K562 (cell line): Measurements from ENCODE around the gene TMEM121B. TPM values are rescaled to one million over a fixed set of nuclear protein-coding genes. Genes with fewer than 3 reads are reported as not detected.

Experiments used
- EP400 ChIP-seq: fragments of 450-650 bp; IDR thresholded peaks from 2 replicates; pipeline ENCODE4 v1.6.1; 2017; ENCODE audit warnings: antibody characterized with exemption, mild to moderate bottlenecking, moderate library complexity
- JUN ChIP-seq, 2 experiments: sonication (generic) in 1 of 2; formaldehyde crosslinking in 1 of 2; IDR thresholded peaks; 2 replicates each; pipeline versions ENCODE4 v1.6.1 to v1.8.0; 2012 to 2022; ENCODE audit warnings: borderline replicate concordance in 2 of 2, mild to moderate bottlenecking in 2 of 2, improper control_type of control experiment in 1 of 2, low read depth in 1 of 2, low read length in 1 of 2, missing genetic modification reagents in 1 of 2
- KDM4B ChIP-seq, 2 experiments: fragments of 450-650 bp in 1 of 2; sonication (generic) in 1 of 2; IDR thresholded peaks; 2 replicates each; pipeline ENCODE4 v1.6.1; 2016 to 2017; ENCODE audit warnings: borderline replicate concordance in 2 of 2, antibody characterized with exemption in 1 of 2, low read depth in 1 of 2, mild to moderate bottlenecking in 1 of 2
- SIRT6 ChIP-seq: IDR thresholded peaks from one replicate; pipeline ENCODE4 v1.6.1; 2012; ENCODE audit warnings: low read depth, mild to moderate bottlenecking, control low read depth, inconsistent platforms, low read length, moderate library complexity
- TAL1 ChIP-seq: fragments of 450-650 bp; IDR thresholded peaks from 2 replicates; pipeline ENCODE4 v1.6.1; 2016; ENCODE audit warnings: mild to moderate bottlenecking
- TRIM24 ChIP-seq, 2 experiments: fragments of 450-650 bp; IDR thresholded peaks; 2 replicates each; pipeline ENCODE4 v1.6.1; 2016
- XRCC5 ChIP-seq: fragments of 200-400 bp; formaldehyde crosslinking; IDR thresholded peaks from 2 replicates; pipeline ENCODE4 v1.6.1; 2017; ENCODE audit warnings: low read depth, mild to moderate bottlenecking, low read length
- ZNF324 ChIP-seq: fragments of 250-450 bp; sonication (Bioruptor Pico); IDR thresholded peaks from 2 replicates; pipeline ENCODE4 v1.4.0; 2020; ENCODE audit warnings: mild to moderate bottlenecking
- polyA plus RNA-seq, 8 experiments: library from polyadenylated mRNA; depleted of rRNA in 4 of 8; stranded (reverse) in 5 of 8; unstranded in 3 of 8; fragments of >200 nt; fragmentation: Nextera tagmentation in 2 of 8; fragmentation: Illumina TruSeq in 1 of 8; extraction: Ambion mirVana in 2 of 8; extraction: Trizol in 1 of 8; gene quantifications; 2 replicates each; pipeline versions ENCODE4 v1.2.1 to v1.2.3, GENCODE V29; 2011 to 2014; ENCODE audit warnings: inconsistent platforms in 1 of 8, missing spikeins in 1 of 8
- total RNA-seq, 7 experiments: library from RNA; depleted of rRNA in 6 of 7; stranded (reverse); fragments of >200 nt in 6 of 7; fragmentation: Illumina TruSeq in 2 of 7; extraction: Trizol in 2 of 7; gene quantifications; 2 replicates each; pipeline versions ENCODE4 v1.2.1 to v1.2.3, GENCODE V29; 2011 to 2021; ENCODE audit warnings: low replicate concordance in 1 of 7
- TF ChIP-seq, protein P1 (sequence below): fragments of 200-400 bp; formaldehyde crosslinking; IDR thresholded peaks from 2 replicates; pipeline ENCODE4 v1.6.1; 2017; ENCODE audit warnings: mild to moderate bottlenecking, low read depth, low read length, moderate library complexity
- TF ChIP-seq, protein P2 (sequence below): fragments of 250-450 bp; sonication (Bioruptor Pico); IDR thresholded peaks from 2 replicates; pipeline ENCODE4 v1.4.0; 2020; ENCODE audit warnings: mild to moderate bottlenecking, moderate library complexity, borderline replicate concordance
- TF ChIP-seq, protein P3 (sequence below): sonication (generic); formaldehyde crosslinking; IDR thresholded peaks from 2 replicates; pipeline ENCODE4 v1.8.1; 2023; ENCODE audit warnings: mild to moderate bottlenecking, missing genetic modification reagents

Gene TMEM121B
- total and polyA plus RNA-seq, 9 of the 15 experiments (the other 6 are each of a cell fraction or from before 2014, with no cell fraction given): 0.03 to 0.07 (median 0.03) TPM; not detected in 6

DNA sequence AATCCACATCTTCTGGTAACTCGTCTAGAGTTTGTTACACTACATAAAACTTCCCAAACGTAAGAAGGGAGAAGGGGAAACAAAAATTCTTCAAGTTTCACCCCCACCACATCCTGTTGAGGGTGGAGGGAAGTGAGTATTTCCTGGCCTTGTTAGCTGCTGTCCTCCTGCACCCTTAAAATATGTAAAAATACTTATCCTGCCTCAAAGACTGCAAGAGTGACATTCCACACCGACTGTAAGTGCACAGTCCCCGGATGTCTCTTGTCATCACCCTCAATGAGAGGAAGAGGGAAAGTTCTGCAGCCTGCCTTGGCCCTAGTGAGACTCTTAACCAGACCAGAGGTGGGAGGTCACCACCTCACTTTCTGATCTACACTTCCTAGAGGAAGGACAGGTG lies 3.3 kb downstream of the TMEM121B start (continued):
- TF ChIP-seq, protein P1, sequence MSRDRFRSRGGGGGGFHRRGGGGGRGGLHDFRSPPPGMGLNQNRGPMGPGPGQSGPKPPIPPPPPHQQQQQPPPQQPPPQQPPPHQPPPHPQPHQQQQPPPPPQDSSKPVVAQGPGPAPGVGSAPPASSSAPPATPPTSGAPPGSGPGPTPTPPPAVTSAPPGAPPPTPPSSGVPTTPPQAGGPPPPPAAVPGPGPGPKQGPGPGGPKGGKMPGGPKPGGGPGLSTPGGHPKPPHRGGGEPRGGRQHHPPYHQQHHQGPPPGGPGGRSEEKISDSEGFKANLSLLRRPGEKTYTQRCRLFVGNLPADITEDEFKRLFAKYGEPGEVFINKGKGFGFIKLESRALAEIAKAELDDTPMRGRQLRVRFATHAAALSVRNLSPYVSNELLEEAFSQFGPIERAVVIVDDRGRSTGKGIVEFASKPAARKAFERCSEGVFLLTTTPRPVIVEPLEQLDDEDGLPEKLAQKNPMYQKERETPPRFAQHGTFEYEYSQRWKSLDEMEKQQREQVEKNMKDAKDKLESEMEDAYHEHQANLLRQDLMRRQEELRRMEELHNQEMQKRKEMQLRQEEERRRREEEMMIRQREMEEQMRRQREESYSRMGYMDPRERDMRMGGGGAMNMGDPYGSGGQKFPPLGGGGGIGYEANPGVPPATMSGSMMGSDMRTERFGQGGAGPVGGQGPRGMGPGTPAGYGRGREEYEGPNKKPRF: no peak
- TF ChIP-seq JUN (IDR thresholded peaks at IDR 0.05; ENCODE audit: borderline replicate concordance, low read depth, low read length) (no peak), JUN (CRISPR knock-in tag; IDR thresholded peaks at IDR 0.05; ENCODE audit: borderline replicate concordance) (no peak), TAL1 (no peak), TRIM24 (IDR thresholded peaks at IDR 0.05) (no peak), KDM4B (IDR thresholded peaks at IDR 0.05; ENCODE audit: borderline replicate concordance in 2 of 2, low read depth in 1 of 2) (no peak), EP400 (no peak), ZNF324 (CRISPR knock-in tag) (no peak), SIRT6 (no peak), XRCC5 (no peak)
- TF ChIP-seq, protein P2, sequence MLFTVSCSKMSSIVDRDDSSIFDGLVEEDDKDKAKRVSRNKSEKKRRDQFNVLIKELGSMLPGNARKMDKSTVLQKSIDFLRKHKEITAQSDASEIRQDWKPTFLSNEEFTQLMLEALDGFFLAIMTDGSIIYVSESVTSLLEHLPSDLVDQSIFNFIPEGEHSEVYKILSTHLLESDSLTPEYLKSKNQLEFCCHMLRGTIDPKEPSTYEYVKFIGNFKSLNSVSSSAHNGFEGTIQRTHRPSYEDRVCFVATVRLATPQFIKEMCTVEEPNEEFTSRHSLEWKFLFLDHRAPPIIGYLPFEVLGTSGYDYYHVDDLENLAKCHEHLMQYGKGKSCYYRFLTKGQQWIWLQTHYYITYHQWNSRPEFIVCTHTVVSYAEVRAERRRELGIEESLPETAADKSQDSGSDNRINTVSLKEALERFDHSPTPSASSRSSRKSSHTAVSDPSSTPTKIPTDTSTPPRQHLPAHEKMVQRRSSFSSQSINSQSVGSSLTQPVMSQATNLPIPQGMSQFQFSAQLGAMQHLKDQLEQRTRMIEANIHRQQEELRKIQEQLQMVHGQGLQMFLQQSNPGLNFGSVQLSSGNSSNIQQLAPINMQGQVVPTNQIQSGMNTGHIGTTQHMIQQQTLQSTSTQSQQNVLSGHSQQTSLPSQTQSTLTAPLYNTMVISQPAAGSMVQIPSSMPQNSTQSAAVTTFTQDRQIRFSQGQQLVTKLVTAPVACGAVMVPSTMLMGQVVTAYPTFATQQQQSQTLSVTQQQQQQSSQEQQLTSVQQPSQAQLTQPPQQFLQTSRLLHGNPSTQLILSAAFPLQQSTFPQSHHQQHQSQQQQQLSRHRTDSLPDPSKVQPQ (CRISPR knock-in tag): no peak
- TF ChIP-seq, protein P3, sequence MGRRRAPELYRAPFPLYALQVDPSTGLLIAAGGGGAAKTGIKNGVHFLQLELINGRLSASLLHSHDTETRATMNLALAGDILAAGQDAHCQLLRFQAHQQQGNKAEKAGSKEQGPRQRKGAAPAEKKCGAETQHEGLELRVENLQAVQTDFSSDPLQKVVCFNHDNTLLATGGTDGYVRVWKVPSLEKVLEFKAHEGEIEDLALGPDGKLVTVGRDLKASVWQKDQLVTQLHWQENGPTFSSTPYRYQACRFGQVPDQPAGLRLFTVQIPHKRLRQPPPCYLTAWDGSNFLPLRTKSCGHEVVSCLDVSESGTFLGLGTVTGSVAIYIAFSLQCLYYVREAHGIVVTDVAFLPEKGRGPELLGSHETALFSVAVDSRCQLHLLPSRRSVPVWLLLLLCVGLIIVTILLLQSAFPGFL (CRISPR knock-in tag): no peak
- TF ChIP-seq, all 486 proteins: peak for 0
